ENCODE data around the gene SNX20.

DNA sequence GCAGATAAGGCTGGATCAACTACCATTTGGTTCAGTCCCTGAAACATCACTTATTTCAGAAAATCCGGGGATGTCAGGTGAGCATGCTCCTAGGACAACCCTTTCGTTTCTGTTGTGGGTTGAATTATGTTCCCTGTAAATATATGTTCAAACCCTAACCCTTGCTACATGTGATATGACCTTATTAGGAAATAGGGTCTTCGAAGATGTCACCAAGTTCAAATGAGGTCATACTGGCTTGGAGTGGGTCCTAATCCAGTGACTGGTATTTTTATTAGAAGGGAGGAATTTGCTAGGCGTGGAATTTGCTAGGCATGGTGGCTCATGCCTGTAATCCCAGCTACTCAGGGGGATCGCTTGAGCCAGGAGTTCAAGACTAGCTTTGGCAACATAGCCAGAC, 21.3 kb downstream of the SNX20 start:
- TF ChIP-seq, protein P1, sequence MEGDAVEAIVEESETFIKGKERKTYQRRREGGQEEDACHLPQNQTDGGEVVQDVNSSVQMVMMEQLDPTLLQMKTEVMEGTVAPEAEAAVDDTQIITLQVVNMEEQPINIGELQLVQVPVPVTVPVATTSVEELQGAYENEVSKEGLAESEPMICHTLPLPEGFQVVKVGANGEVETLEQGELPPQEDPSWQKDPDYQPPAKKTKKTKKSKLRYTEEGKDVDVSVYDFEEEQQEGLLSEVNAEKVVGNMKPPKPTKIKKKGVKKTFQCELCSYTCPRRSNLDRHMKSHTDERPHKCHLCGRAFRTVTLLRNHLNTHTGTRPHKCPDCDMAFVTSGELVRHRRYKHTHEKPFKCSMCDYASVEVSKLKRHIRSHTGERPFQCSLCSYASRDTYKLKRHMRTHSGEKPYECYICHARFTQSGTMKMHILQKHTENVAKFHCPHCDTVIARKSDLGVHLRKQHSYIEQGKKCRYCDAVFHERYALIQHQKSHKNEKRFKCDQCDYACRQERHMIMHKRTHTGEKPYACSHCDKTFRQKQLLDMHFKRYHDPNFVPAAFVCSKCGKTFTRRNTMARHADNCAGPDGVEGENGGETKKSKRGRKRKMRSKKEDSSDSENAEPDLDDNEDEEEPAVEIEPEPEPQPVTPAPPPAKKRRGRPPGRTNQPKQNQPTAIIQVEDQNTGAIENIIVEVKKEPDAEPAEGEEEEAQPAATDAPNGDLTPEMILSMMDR (IDR thresholded peaks at IDR 0.05), result no peak
- no peak for TF ChIP-seq POLR2A (IDR thresholded peaks at IDR 0.05)
